ENCODE results near the gene LCE1B.

DNA sequence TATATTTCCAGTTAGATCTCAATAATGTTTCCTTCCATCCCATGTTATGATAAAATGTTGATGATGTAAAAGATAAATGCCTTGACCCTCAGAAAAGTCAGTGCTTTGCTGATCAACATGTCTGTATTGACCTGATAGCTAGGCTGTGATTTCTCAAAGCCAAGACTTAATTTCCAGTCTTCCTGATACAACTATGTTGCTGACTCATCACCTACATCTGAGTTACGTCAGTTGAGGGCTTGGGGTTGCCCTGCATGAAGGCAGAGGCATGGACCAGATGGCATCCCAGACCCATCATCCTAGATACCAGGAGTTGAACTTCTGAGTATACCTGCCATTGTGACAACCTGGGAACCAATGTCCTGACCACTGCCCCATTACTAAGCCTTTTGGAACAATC, 10.4 kb upstream of the LCE1B start:
- TF ChIP-seq MYBL2 (CRISPR knock-in tag; IDR thresholded peaks at IDR 0.05), result no peak
- TF ChIP-seq, protein P1, sequence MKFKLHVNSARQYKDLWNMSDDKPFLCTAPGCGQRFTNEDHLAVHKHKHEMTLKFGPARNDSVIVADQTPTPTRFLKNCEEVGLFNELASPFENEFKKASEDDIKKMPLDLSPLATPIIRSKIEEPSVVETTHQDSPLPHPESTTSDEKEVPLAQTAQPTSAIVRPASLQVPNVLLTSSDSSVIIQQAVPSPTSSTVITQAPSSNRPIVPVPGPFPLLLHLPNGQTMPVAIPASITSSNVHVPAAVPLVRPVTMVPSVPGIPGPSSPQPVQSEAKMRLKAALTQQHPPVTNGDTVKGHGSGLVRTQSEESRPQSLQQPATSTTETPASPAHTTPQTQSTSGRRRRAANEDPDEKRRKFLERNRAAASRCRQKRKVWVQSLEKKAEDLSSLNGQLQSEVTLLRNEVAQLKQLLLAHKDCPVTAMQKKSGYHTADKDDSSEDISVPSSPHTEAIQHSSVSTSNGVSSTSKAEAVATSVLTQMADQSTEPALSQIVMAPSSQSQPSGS (CRISPR knock-in tag; IDR thresholded peaks at IDR 0.05; ENCODE audit: borderline replicate concordance, low read depth), result no peak
